Rectal smooth muscle tissue (tissue), 1 donor: Measurements from ENCODE around the gene FNDC4.
"Not testable (repeated sequence)": the region's sequence is repeated elsewhere in the genome, so short reads cannot be mapped to it uniquely, and the experiment has no call there.

Source experiments
- H3K27ac ChIP-seq: one replicate; pipeline ENCODE4 v1.7.0; 2013; ENCODE audit warnings: low read depth, low read length, inconsistent platforms
- H3K27me3 ChIP-seq: one replicate; pipeline ENCODE4 v1.7.0; 2013; ENCODE audit warnings: low read length; ENCODE audit not compliant: control insufficient read depth, insufficient read depth
- H3K36me3 ChIP-seq: one replicate; pipeline ENCODE4 v1.7.0; 2013; ENCODE audit warnings: low read length; ENCODE audit not compliant: control insufficient read depth, insufficient read depth
- H3K4me1 ChIP-seq: one replicate; pipeline ENCODE4 v1.7.0; 2013; ENCODE audit warnings: low read length; ENCODE audit not compliant: control insufficient read depth, insufficient read depth
- H3K4me3 ChIP-seq: one replicate; pipeline ENCODE4 v1.7.0; 2013; ENCODE audit warnings: low read length
- H3K9ac ChIP-seq: one replicate; pipeline ENCODE4 v1.7.0; 2013; ENCODE audit warnings: low read length

FNDC4 gene, protein sequence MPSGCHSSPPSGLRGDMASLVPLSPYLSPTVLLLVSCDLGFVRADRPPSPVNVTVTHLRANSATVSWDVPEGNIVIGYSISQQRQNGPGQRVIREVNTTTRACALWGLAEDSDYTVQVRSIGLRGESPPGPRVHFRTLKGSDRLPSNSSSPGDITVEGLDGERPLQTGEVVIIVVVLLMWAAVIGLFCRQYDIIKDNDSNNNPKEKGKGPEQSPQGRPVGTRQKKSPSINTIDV

DNA sequence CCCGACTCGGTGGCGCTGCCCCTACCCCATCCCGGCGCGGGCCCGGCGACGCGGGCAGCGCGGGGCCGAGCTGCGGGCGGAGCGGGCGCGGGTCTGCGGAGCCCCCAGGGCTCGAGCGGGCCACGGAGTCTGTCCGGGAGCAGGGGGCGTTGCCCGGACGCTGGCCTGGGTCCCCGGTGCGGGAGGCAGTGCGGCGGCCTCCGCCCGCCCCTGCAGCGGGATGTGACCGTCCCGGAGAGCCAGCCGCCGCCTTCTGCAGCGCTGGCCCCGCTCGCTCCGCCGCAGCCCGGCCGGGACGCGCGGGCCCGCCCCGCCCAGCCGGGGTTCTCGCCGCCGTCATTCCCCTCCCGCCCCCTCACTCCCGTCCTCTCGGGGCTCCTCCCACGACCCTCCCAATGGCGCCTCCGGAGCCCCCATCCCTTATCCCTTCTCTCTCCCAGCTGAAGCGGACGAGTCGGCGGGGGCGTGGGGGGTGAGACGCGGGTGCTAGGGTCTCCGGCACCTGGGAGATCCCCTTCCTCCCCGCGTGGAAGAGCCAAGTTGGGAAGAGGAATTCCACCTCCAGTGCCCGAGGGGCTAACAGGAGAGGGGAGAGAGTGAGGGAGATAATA lies at the start of gene FNDC4:
FNDC4 (minus strand) TSS at position 257 of the 611 bp plus-strand sequence. CDS start 521 bp downstream, outside the sequence.
- H3K27ac ChIP-seq, result no peak within 1 kb of the TSS
- H3K4me1 ChIP-seq, result peaks cover 4% of the 10 kb centered on the region
- no peaks in the 10 kb centered on the region for H3K36me3 ChIP-seq
- H3K9ac ChIP-seq, result no peak within 1 kb of the TSS
- H3K4me3 ChIP-seq, result peak within 1 kb of the TSS; percentile 61
- peaks cover 2% of the 10 kb centered on the region for H3K27me3 ChIP-seq

DNA sequence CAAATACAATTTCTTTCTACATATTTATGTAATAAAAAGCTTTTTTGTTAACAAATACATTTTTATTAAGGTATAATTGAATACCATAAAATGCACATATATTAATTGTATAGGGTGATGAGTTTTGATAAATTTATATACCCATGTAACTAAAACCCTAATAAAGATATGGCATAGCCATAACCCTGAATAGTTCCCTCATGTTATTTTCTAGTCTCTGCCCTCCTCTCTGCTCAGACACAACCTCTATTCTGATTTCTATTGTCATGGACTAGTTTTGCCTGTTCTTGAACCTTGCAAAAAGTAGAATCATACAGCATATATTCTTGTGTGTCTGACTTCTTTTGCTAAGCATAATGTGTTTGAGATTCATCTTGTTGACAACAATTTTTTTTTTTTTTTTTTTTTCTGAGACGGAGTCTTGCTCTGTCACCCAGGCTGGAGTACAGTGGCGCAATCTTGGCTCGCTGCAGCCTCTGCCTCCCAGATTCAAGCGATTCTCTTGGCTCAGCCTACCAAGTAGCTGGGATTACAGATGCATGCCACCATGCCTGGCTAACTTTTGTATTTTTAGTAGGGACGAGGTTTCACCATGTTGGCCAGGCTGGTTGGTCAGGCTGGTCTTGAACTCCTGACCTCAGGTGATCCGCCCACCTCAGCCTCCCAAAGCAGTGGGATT lies 49.3 kb upstream of the FNDC4 start:
- Histone ChIP-seq H3K36me3 (no peaks in the 10 kb centered on the region), H3K4me1 (no peaks in the 10 kb centered on the region), H3K27ac (no peak overlapping the region), H3K9ac (no peak overlapping the region), H3K27me3 (no peaks in the 10 kb centered on the region), H3K4me3 (no peak overlapping the region)

DNA sequence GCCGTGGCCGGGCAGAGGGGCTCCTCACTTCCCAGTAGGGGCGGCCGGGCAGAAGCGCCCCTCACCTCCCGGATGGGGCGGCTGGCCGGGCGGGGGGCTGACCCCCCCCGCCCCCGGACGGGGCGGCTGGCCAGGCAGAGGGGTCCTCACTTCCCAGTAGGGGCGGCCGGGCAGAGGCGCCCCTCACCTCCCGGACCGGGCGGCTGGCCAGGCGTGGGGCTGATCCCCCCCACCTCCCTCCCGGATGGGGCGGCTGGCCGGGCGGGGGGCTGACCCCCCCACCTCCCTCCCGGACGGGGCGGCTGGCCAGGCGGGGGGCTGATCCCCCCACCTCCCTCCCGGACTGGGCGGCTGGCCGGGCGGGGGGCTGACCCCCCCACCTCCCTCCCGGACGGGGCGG lies 44.6 kb upstream of the FNDC4 start:
- H3K27me3 ChIP-seq, H3K9ac ChIP-seq, H3K27ac ChIP-seq, H3K36me3 ChIP-seq, H3K4me3 ChIP-seq, H3K4me1 ChIP-seq: not testable (repeated sequence)

DNA sequence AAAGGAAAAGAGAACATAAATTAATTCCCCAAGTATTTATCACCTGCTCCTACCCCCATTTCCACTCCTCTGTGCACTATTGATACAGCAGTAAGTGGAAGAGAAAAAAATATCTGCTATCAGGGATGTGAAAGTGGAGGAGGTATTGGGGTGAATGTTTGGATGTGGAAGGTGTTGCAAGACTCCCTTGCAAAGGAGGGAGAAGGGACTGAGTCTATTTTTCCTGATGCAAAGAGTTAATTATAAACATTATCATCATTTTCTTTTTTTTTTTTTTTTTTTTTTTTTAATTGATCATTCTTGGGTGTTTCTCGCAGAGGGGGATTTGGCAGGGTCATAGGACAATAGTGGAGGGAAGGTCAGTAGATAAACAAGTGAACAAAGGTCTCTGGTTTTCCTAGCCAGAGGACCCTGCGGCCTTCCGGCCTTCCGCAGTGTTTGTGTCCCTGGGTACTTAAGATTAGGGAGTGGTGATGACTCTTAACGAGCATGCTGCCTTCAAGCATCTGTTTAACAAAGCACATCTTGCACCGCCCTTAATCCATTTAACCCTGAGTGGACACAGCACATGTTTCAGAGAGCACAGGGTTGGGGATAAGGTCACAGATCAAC lies 43.9 kb upstream of the FNDC4 start:
- H3K9ac ChIP-seq, H3K27me3 ChIP-seq, H3K36me3 ChIP-seq, H3K4me3 ChIP-seq, H3K27ac ChIP-seq, H3K4me1 ChIP-seq: not testable (repeated sequence)

DNA sequence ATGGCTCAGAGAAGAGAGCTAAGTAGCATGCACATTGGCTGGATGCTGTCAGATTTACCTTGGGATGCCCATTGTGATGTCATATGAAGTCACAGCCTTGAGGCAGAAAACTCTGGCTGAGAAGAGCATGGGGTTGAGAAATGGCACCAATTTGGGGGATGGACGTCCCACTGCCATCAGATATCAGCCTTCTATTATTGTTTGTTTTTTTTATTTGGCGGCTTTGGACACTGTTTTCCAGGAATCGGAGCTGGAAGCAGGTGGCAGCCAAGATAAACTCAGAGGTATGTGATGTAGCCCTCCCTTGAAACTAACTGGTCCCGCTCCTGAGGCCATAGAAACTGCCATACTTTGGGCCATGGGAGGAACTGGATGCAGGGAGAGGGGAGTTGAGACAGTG lies 42.3 kb upstream of the FNDC4 start:
- no peaks in the 10 kb centered on the region for H3K4me1 ChIP-seq
- H3K36me3 ChIP-seq, result no peaks in the 10 kb centered on the region
- H3K27me3 ChIP-seq, result no peaks in the 10 kb centered on the region
- H3K9ac ChIP-seq, result no peak overlapping the region
- H3K27ac ChIP-seq, result no peak overlapping the region
- H3K4me3 ChIP-seq, result no peak overlapping the region

DNA sequence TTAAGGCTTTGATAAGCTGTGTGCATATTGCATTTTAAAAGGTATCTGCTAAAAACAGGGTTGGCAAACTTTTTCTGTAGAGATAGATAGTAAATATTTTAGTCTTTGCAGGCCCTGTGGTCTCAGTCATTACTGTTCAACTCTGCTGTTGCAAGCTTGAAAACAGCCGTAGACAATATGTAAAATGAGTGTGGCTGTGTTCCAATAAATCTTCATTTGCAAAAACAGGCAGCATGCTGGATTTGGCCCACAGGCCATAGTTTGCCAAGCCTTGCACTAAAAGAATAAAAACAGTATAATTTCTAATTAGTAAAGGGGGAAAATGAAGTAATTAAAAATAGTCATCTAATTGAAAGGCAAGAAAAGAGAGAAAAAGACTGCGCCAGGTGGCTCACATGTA lies 37.0 kb upstream of the FNDC4 start:
- Histone ChIP-seq H3K4me1 (no peaks in the 10 kb centered on the region), H3K36me3 (no peaks in the 10 kb centered on the region), H3K9ac (no peak overlapping the region), H3K4me3 (no peak overlapping the region), H3K27me3 (no peaks in the 10 kb centered on the region), H3K27ac (no peak overlapping the region)

DNA sequence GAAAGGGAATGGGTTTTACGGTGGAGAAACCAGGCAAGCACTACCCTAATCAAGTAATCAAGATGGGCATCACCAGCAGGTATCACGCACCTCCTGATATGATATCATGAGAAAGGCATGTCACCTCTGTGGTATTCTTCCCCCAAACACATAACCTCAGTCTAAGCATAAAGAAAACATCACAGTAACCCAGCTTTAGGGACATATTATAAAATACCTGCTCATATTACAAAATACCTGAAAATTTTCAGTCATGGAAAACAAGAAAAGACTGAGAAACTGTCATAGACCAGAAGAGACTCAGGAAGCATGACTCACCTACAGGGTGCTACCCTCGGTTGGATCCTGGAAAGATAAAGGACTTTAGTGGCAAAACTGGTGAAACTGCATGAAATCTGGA lies 32.2 kb upstream of the FNDC4 start:
- no peaks in the 10 kb centered on the region for H3K36me3 ChIP-seq
- H3K4me3 ChIP-seq, result no peak overlapping the region
- no peaks in the 10 kb centered on the region for H3K4me1 ChIP-seq
- no peak overlapping the region for H3K9ac ChIP-seq
- no peaks in the 10 kb centered on the region for H3K27me3 ChIP-seq
- no peak overlapping the region for H3K27ac ChIP-seq

DNA sequence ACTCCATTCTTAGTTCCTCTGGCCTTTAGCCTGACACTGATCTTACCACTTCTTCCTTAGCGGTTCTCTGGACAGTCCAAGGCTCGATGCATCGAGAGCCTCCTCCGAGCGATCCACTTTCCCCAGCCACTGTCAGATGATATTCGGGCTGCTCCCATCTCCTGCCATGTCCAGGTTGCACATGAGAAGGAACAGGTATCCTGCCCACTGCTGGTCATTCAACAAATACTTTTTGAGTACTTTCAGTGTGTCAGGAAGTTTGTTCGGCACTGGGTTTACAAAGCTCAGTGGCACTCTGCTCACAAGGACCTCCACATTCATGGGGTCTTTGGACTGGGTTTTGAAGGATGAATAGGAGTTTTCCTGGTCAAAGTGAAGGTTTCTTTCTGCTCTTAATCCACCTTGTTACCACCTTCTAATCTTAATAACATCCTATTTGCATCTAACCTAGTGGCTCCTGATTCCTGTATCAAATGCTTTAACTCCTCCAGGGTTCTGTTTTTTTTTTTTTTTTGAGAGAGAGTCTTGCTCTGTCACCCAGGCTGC lies 27.5 kb upstream of the FNDC4 start:
- no peaks in the 10 kb centered on the region for H3K27me3 ChIP-seq
- H3K4me3 ChIP-seq, result no peak overlapping the region
- H3K27ac ChIP-seq, result no peak overlapping the region
- H3K4me1 ChIP-seq, result no peaks in the 10 kb centered on the region
- H3K9ac ChIP-seq, result no peak overlapping the region
- no peaks in the 10 kb centered on the region for H3K36me3 ChIP-seq

DNA sequence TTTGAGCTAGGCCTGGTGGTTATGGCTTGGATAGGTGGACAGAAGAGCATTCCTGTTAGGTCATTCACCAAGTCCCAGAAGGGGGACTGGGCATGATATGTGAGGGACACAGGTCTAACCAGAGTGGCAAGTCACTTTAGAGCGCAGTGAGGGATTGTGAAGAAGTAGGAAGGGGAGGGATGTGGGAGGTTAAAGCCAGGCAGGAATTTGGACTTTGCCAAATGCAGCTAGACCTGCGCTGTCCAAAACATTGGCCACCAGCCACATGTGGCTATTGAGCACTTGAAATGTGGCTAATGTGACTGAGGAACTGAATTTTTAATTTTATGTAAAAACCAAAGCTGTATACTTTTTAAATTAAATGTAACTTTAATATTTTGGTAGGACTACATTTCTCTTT lies 25.3 kb upstream of the FNDC4 start:
- no peak overlapping the region for H3K27ac ChIP-seq
- no peaks in the 10 kb centered on the region for H3K4me1 ChIP-seq
- H3K4me3 ChIP-seq, result no peak overlapping the region
- no peak overlapping the region for H3K9ac ChIP-seq
- H3K27me3 ChIP-seq, result no peaks in the 10 kb centered on the region
- H3K36me3 ChIP-seq, result no peaks in the 10 kb centered on the region

DNA sequence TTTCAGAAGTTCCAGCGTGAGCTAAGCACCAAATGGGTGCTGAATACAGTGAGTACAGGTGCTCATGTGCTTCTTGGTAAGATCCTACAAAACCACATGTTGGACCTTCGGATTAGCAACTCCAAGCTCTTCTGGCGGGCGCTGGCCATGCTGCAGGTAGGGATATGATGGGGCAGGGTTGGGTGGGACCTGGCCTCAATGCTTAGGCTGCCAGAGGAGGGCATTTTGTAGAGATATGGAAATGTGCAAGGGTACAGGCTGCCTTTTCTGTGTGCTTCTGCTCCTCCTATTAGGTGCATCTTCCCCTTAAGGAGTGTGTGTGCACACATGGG lies 23.7 kb upstream of the FNDC4 start:
- Histone ChIP-seq H3K4me3 (no peak overlapping the region), H3K36me3 (no peaks in the 10 kb centered on the region), H3K4me1 (no peaks in the 10 kb centered on the region), H3K27ac (no peak overlapping the region), H3K9ac (no peak overlapping the region), H3K27me3 (no peaks in the 10 kb centered on the region)

DNA sequence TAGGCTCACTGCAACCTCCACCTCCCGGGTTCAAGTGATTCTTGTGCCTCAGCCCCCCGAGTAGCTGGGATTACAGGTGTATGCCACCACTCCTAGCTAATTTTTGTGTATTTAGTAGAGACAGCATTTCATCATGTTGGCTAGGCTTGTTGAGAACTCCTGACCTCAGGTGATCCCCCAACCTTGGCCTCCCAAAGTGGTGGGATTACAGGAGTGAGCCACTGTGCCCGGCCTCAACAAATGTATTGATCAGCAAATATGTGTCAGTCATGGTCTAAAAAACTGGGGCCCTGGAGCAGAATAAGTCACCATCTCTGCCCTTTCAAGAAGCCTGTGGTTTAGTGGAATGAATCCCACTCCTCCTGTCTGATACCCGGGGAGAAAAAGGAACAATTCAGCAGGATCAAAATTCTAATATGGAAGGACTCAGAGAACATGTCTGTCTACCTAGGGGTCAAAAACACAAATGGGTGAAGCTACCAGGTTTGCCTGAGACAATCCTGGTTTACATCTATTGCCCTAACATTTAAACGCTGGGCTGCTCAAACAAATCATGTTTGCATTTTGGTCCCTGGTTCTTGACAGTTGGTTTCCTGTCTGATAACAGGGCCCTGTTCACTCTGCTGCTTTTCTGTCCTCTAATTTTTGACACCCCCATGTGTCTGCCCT lies 23.2 kb upstream of the FNDC4 start:
- Histone ChIP-seq H3K36me3 (no peaks in the 10 kb centered on the region), H3K4me1 (no peaks in the 10 kb centered on the region), H3K9ac (no peak overlapping the region), H3K4me3 (no peak overlapping the region), H3K27ac (no peak overlapping the region), H3K27me3 (no peaks in the 10 kb centered on the region)

DNA sequence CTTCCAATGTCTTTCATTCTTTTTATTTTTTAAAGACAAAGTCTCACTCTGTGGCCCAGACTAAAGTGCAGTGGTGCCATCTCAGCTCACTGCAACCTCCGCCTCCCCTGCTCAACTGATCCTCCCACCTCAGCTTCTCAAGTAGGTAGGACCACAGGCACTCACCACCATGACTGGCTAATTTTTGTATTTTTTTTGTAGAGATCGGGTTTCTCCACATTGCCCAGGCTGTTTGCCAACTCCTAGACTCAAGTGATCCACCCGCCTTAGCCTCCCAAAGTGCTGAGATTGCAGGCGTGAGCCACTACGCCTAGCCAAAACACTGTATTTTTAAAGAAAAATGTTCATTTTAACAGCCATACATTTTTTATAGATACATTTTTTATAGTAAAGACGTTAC lies 14.3 kb upstream of the FNDC4 start:
- Histone ChIP-seq H3K36me3 (no peaks in the 10 kb centered on the region), H3K9ac (no peak overlapping the region), H3K4me3 (no peak overlapping the region)

More for the DNA sequence above, 14.3 kb upstream of the FNDC4 start:
- Histone ChIP-seq H3K27me3 (no peaks in the 10 kb centered on the region), H3K27ac (no peak overlapping the region), H3K4me1 (no peaks in the 10 kb centered on the region)
